NCI-H1930 (cell line): ENCODE results near the gene AWAT2.
"Not testable (repeated sequence)": the region's sequence is repeated elsewhere in the genome, so short reads cannot be mapped to it uniquely, and the experiment has no call there.

Experiments
- DNase-seq, 2 experiments: peaks; one replicate each; lab custom pipeline; 2025; lab: John Stamatoyannopoulos, UW

AWAT2 gene

GRCh38 chrX:70041993-70042392 is 7.7 kb downstream of the AWAT2 start:
- DNase-seq: no peak

- DNase-seq: no peak
These were observed 10.0 kb downstream of the AWAT2 start for GRCh38 chrX:70039758-70040157.

- no peak for DNase-seq
These were observed 10.8 kb downstream of the AWAT2 start for GRCh38 chrX:70038951-70039350.

GRCh38 chrX:70038515-70038914 is 11.2 kb downstream of the AWAT2 start:
- DNase-seq: no peak

GRCh38 chrX:70034646-70035045 is 15.1 kb downstream of the AWAT2 start:
- no peak for DNase-seq

GRCh38 chrX:70033348-70034051 is 16.2 kb downstream of the AWAT2 start:
- no peak for DNase-seq

- DNase-seq: no peak
These were observed 16.9 kb downstream of the AWAT2 start for GRCh38 chrX:70032792-70033191.

GRCh38 chrX:70030301-70030767 is 19.4 kb downstream of the AWAT2 start:
- peak in 1 of 2 experiments; percentile 17 for DNase-seq

- DNase-seq: no peak
These were observed 19.9 kb downstream of the AWAT2 start for GRCh38 chrX:70029863-70030262.

- no peak for DNase-seq
These were observed 22.9 kb downstream of the AWAT2 start for GRCh38 chrX:70026851-70027200.

GRCh38 chrX:70026112-70026850 is 23.5 kb downstream of the AWAT2 start:
- DNase-seq: no peak

GRCh38 chrX:70025464-70025863 is 24.3 kb downstream of the AWAT2 start:
- no peak for DNase-seq

- DNase-seq: no peak
These were observed 27.1 kb downstream of the AWAT2 start for GRCh38 chrX:70022616-70023015.

- DNase-seq: no peak
These were observed 33.2 kb downstream of the AWAT2 start for GRCh38 chrX:70016513-70016912.

- no peak for DNase-seq
These were observed 36.0 kb downstream of the AWAT2 start for GRCh38 chrX:70013466-70014381.

GRCh38 chrX:70012756-70013155 is 37.0 kb downstream of the AWAT2 start:
- DNase-seq: no peak

- DNase-seq: no peak
These were observed 39.8 kb downstream of the AWAT2 start for GRCh38 chrX:70009970-70010369.

GRCh38 chrX:70009049-70009448 is 40.7 kb downstream of the AWAT2 start:
- DNase-seq: no peak

GRCh38 chrX:70007946-70008345 is 41.8 kb downstream of the AWAT2 start:
- DNase-seq: no peak

GRCh38 chrX:70001708-70002341 is 47.9 kb downstream of the AWAT2 start:
- no peak for DNase-seq

GRCh38 chrX:70001269-70001668 is 48.5 kb downstream of the AWAT2 start:
- DNase-seq: no peak

GRCh38 chrX:69998299-69998698 is 51.4 kb downstream of the AWAT2 start:
- not testable (repeated sequence) for DNase-seq
